ENCODE data around the gene TANGO6. TPM values are rescaled to one million over a fixed set of nuclear protein-coding genes. Genes with fewer than 3 reads are reported as not detected.

TANGO6 gene
- total RNA-seq, 1 donor from 2014 or later, result 21.1 TPM

GRCh38 chr16:68848786-68849185, 5.5 kb downstream of the TANGO6 start:
- no peak for DNase-seq (ENCODE audit: low read depth, low spot score)
- H3K27me3 Mint-ChIP-seq (ENCODE audit: low read depth), result no peaks in the 10 kb centered on the region

GRCh38 chr16:68850481-68850880, 7.2 kb downstream of the TANGO6 start:
- Mint-ChIP-seq H3K9me3 (no peaks in the 10 kb centered on the region), H3K36me3 (ENCODE audit: low read depth) (no peaks in the 10 kb centered on the region), H3K27me3 (ENCODE audit: low read depth) (no peaks in the 10 kb centered on the region), H3K4me3 (no peak overlapping the region), H3K4me1 (peaks cover 6% of the 10 kb centered on the region), H3K27ac (ENCODE audit: unreplicated experiment) (no peak overlapping the region)
- TF ChIP-seq CTCF (conservative IDR thresholded peaks at IDR 0.05), result no peak
- DNase-seq (ENCODE audit: low read depth, low spot score), result no peak

More at GRCh38 chr16:68848786-68849185, 5.5 kb downstream of the TANGO6 start:
- Mint-ChIP-seq H3K4me1 (peaks cover 15% of the 10 kb centered on the region), H3K27ac (ENCODE audit: unreplicated experiment) (no peak overlapping the region), H3K4me3 (no peak overlapping the region), H3K36me3 (ENCODE audit: low read depth) (no peaks in the 10 kb centered on the region), H3K9me3 (no peaks in the 10 kb centered on the region)
- no peak for TF ChIP-seq CTCF (conservative IDR thresholded peaks at IDR 0.05)

GRCh38 chr16:68851601-68852000, 8.3 kb downstream of the TANGO6 start:
- no peak for TF ChIP-seq CTCF (conservative IDR thresholded peaks at IDR 0.05)
- peaks cover 3% of the 10 kb centered on the region for H3K36me3 Mint-ChIP-seq (ENCODE audit: low read depth)
- peaks cover 2% of the 10 kb centered on the region for H3K9me3 Mint-ChIP-seq
- H3K27me3 Mint-ChIP-seq (ENCODE audit: low read depth), result no peaks in the 10 kb centered on the region
- H3K4me1 Mint-ChIP-seq, result peaks cover 6% of the 10 kb centered on the region
- H3K27ac Mint-ChIP-seq (ENCODE audit: unreplicated experiment), result no peak overlapping the region
- no peak overlapping the region for H3K4me3 Mint-ChIP-seq
- no peak for DNase-seq (ENCODE audit: low read depth, low spot score)

GRCh38 chr16:68857479-68857878, 14.1 kb downstream of the TANGO6 start:
- no peak for DNase-seq (ENCODE audit: low read depth, low spot score)
- Mint-ChIP-seq H3K27me3 (ENCODE audit: low read depth) (no peaks in the 10 kb centered on the region), H3K9me3 (peaks cover 5% of the 10 kb centered on the region), H3K4me3 (no peak overlapping the region), H3K36me3 (ENCODE audit: low read depth) (peaks cover 8% of the 10 kb centered on the region), H3K27ac (ENCODE audit: unreplicated experiment) (no peak overlapping the region), H3K4me1 (no peaks in the 10 kb centered on the region)
- no peak for TF ChIP-seq CTCF (conservative IDR thresholded peaks at IDR 0.05)

- H3K27me3 Mint-ChIP-seq (ENCODE audit: low read depth), result no peaks in the 10 kb centered on the region
- H3K9me3 Mint-ChIP-seq, result peaks cover 5% of the 10 kb centered on the region
- H3K4me3 Mint-ChIP-seq, result no peak overlapping the region
- peaks cover 8% of the 10 kb centered on the region for H3K36me3 Mint-ChIP-seq (ENCODE audit: low read depth)
- no peaks in the 10 kb centered on the region for H3K4me1 Mint-ChIP-seq
- no peak for TF ChIP-seq CTCF (conservative IDR thresholded peaks at IDR 0.05)
- no peak overlapping the region for H3K27ac Mint-ChIP-seq (ENCODE audit: unreplicated experiment)
- DNase-seq (ENCODE audit: low read depth, low spot score), result no peak
Observed at GRCh38 chr16:68859828-68860227, 16.5 kb downstream of the TANGO6 start.

Data from neural crest cell (in vitro differentiated cells).